SK-N-SH treated with all-trans-retinoic acid at 6 μM for 48 hours (cell line): Measurements from ENCODE around the gene RAMP3.

Experiments
- ATAC-seq: fragments of 200-7000 bp; cut with Tn5 transposase; 3 replicates; pipeline ENCODE4 v1.9.1; 2020; ENCODE audit warnings: mild to moderate bottlenecking, moderate library complexity
- ARNTL ChIP-seq: fragments of 450-650 bp; formaldehyde crosslinking; IDR thresholded peaks from 2 replicates; pipeline ENCODE4 v1.5.0; 2020; ENCODE audit warnings: low read depth, mild to moderate bottlenecking, moderate library complexity, borderline replicate concordance
- BACH2 ChIP-seq: fragments of 250-450 bp; sonication (Bioruptor Pico); IDR thresholded peaks from 2 replicates; pipeline ENCODE4 v1.9.0; 2021; ENCODE audit warnings: mild to moderate bottlenecking, borderline replicate concordance
- CREB5 ChIP-seq: fragments of 250-450 bp; sonication (Bioruptor Pico); IDR thresholded peaks from 2 replicates; pipeline ENCODE4 v1.5.1; 2020; ENCODE audit warnings: low read depth, mild to moderate bottlenecking, moderate library complexity
- CSDC2 ChIP-seq: fragments of 250-450 bp; sonication (Bioruptor Pico); IDR thresholded peaks from 2 replicates; pipeline ENCODE4 v1.5.0; 2020; ENCODE audit warnings: mild to moderate bottlenecking, moderate library complexity
- CSRNP3 ChIP-seq: fragments of 250-450 bp; sonication (Bioruptor Pico); IDR thresholded peaks from 2 replicates; pipeline ENCODE4 v1.5.1; 2021; ENCODE audit warnings: mild to moderate bottlenecking, moderate library complexity
- ESRRG ChIP-seq: fragments of 250-450 bp; sonication (Bioruptor Pico); IDR thresholded peaks from 2 replicates; pipeline ENCODE4 v1.6.1; 2021; ENCODE audit warnings: mild to moderate bottlenecking
- GLIS3 ChIP-seq: fragments of 250-450 bp; sonication (Bioruptor Pico); IDR thresholded peaks from 2 replicates; pipeline ENCODE4 v1.5.0; 2020; ENCODE audit warnings: mild to moderate bottlenecking, moderate library complexity
- ISL1 ChIP-seq: fragments of 250-450 bp; sonication (Bioruptor Pico); IDR thresholded peaks from 2 replicates; pipeline ENCODE4 v2.1.2; 2022; ENCODE audit warnings: mild to moderate bottlenecking, moderate library complexity
- OSR1 ChIP-seq: fragments of 250-450 bp; sonication (Bioruptor Pico); IDR thresholded peaks from 2 replicates; pipeline ENCODE4 v1.8.0; 2022; ENCODE audit warnings: moderate library complexity, mild to moderate bottlenecking, inconsistent platforms
- PPARA ChIP-seq: fragments of 250-450 bp; sonication (Bioruptor Pico); IDR thresholded peaks from 2 replicates; pipeline ENCODE4 v1.5.0; 2020; ENCODE audit warnings: mild to moderate bottlenecking, borderline replicate concordance
- RARB ChIP-seq: fragments of 250-450 bp; sonication (Bioruptor Pico); IDR thresholded peaks from 2 replicates; pipeline ENCODE4 v1.8.0; 2021; ENCODE audit warnings: mild to moderate bottlenecking, moderate library complexity
- SNAI2 ChIP-seq: fragments of 250-450 bp; sonication (Bioruptor Pico); IDR thresholded peaks from 2 replicates; pipeline ENCODE4 v1.5.0; 2020; ENCODE audit warnings: mild to moderate bottlenecking, moderate library complexity
- TCF4 ChIP-seq: fragments of 250-450 bp; sonication (Bioruptor Pico); IDR thresholded peaks from 2 replicates; pipeline ENCODE4 v1.8.0; 2021; ENCODE audit warnings: mild to moderate bottlenecking, moderate library complexity, borderline replicate concordance
- TOX ChIP-seq: fragments of 250-450 bp; sonication (Bioruptor Pico); IDR thresholded peaks from 2 replicates; pipeline ENCODE4 v1.8.0; 2021; ENCODE audit warnings: mild to moderate bottlenecking, moderate library complexity, borderline replicate concordance
- ZC3H10 ChIP-seq: fragments of 250-450 bp; sonication (Bioruptor Pico); IDR thresholded peaks from 2 replicates; pipeline ENCODE4 v1.5.1; 2021; ENCODE audit warnings: mild to moderate bottlenecking, moderate library complexity
- ZFP3 ChIP-seq: fragments of 250-450 bp; sonication (Bioruptor Pico); IDR thresholded peaks from 2 replicates; pipeline ENCODE4 v1.5.0; 2020; ENCODE audit warnings: mild to moderate bottlenecking, moderate library complexity
- ZFP30 ChIP-seq: fragments of 450-650 bp; formaldehyde crosslinking; IDR thresholded peaks from 2 replicates; pipeline ENCODE4 v1.5.0; 2022; ENCODE audit warnings: mild to moderate bottlenecking, moderate library complexity
- ZNF565 ChIP-seq: fragments of 450-650 bp; formaldehyde crosslinking; conservative IDR thresholded peaks from 2 replicates; pipeline ENCODE4 v1.5.0; 2020; ENCODE audit warnings: low read depth, mild to moderate bottlenecking, moderate library complexity
- ZNF70 ChIP-seq: fragments of 450-650 bp; formaldehyde crosslinking; IDR thresholded peaks from 2 replicates; pipeline ENCODE4 v1.5.0; 2020; ENCODE audit warnings: mild to moderate bottlenecking, moderate library complexity
- ZNF8 ChIP-seq: fragments of 450-650 bp; formaldehyde crosslinking; IDR thresholded peaks from 2 replicates; pipeline ENCODE4 v1.5.0; 2020; ENCODE audit warnings: mild to moderate bottlenecking, moderate library complexity
- TF ChIP-seq, protein P1 (sequence below): fragments of 250-450 bp; sonication (Bioruptor Pico); IDR thresholded peaks from 2 replicates; pipeline ENCODE4 v1.8.0; 2020; ENCODE audit warnings: mild to moderate bottlenecking, moderate library complexity, borderline replicate concordance

RAMP3 gene

GRCh38 chr7:45146531-45147379 lies 10.8 kb upstream of the RAMP3 start:
- no peak for ATAC-seq
- TF ChIP-seq CSDC2 (CRISPR knock-in tag) (no peak), ISL1 (CRISPR knock-in tag) (no peak), CREB5 (CRISPR knock-in tag) (no peak), PPARA (CRISPR knock-in tag) (no peak), GLIS3 (CRISPR knock-in tag) (no peak), ZNF70 (CRISPR knock-in tag) (no peak), TCF4 (CRISPR knock-in tag) (no peak), ARNTL (CRISPR knock-in tag) (no peak), ZNF565 (CRISPR knock-in tag) (no peak)
- TF ChIP-seq, all 23 proteins: peak for 0

DNA sequence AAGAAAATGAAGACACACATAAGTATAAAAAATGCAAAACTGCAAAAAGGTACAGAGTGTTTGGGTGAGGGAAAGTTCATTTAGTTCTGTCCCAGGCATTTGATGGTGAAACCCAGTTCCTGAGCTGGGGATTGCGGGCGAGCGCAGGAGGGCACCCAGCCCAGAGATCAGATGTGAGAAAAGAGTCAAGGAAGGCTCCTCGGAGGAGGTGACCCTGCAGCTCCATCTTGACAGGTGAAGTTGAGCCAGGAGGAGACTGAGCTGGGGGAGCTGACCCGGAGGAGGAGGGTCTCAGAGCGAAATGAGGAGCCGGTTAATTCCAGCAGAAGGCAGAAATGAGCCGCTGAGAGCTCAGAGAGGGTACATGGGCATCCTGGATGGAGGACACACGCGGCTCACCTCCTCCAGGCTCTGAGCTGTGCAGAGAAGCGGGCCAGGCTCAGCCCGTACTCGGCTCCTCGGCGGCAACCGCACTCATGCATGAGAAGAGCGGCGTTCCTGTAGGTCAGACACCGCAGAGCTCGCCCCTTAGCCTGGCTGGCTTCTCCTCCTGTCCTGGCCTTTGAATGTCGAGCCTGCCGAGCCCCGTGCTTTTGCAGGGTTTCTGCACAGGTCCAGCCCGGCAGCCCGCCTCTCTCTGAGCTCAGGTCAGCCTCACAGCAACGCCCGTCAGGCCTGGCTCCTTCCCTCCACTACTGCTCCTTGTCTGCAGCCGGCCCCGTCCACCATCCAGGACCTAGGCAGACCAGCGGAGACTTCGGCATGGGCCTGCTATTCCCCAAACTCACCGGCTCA lies 9.5 kb upstream of the RAMP3 start:
- no peak for ATAC-seq
- TF ChIP-seq PPARA (CRISPR knock-in tag) (no peak), ZFP30 (CRISPR knock-in tag) (no peak), ZNF8 (no peak), BACH2 (CRISPR knock-in tag) (no peak), ZFP3 (CRISPR knock-in tag) (no peak), RARB (CRISPR knock-in tag) (no peak), SNAI2 (CRISPR knock-in tag) (no peak), CREB5 (CRISPR knock-in tag) (no peak), TCF4 (CRISPR knock-in tag) (no peak), OSR1 (CRISPR knock-in tag) (no peak), ZNF565 (CRISPR knock-in tag) (no peak), ISL1 (CRISPR knock-in tag) (no peak), ZC3H10 (CRISPR knock-in tag) (no peak), CSRNP3 (CRISPR knock-in tag) (no peak), TOX (no peak), ESRRG (CRISPR knock-in tag) (no peak)
- TF ChIP-seq, protein P1, sequence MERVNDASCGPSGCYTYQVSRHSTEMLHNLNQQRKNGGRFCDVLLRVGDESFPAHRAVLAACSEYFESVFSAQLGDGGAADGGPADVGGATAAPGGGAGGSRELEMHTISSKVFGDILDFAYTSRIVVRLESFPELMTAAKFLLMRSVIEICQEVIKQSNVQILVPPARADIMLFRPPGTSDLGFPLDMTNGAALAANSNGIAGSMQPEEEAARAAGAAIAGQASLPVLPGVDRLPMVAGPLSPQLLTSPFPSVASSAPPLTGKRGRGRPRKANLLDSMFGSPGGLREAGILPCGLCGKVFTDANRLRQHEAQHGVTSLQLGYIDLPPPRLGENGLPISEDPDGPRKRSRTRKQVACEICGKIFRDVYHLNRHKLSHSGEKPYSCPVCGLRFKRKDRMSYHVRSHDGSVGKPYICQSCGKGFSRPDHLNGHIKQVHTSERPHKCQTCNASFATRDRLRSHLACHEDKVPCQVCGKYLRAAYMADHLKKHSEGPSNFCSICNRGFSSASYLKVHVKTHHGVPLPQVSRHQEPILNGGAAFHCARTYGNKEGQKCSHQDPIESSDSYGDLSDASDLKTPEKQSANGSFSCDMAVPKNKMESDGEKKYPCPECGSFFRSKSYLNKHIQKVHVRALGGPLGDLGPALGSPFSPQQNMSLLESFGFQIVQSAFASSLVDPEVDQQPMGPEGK (CRISPR knock-in tag), result no peak
- TF ChIP-seq, all 23 proteins: peak for 0

DNA sequence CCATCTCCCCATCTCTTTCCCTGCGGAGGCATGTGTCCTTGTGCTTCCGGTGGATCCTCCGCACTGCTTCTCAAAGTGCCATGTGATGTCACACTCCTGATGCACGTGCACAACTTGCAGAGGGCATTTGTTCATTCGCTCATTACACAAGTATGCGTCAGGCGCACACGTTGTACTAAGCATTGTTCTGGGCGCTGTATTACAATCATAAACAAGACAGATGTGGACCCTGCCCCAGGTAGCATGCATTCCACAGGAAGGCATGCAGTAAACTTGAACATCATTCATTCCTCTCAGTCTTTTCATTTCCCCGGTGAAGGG lies 9.0 kb upstream of the RAMP3 start:
- no peak for ATAC-seq
- TF ChIP-seq ZNF565 (CRISPR knock-in tag), result no peak
- TF ChIP-seq RARB (CRISPR knock-in tag), result no peak
- no peak for TF ChIP-seq ARNTL (CRISPR knock-in tag)
- TF ChIP-seq, protein P1 (CRISPR knock-in tag), result no peak
- TF ChIP-seq SNAI2 (CRISPR knock-in tag), result no peak
- no peak for TF ChIP-seq CSRNP3 (CRISPR knock-in tag)
- TF ChIP-seq ZNF70 (CRISPR knock-in tag), result no peak
- TF ChIP-seq TCF4 (CRISPR knock-in tag), result no peak
- TF ChIP-seq ZFP3 (CRISPR knock-in tag), result no peak
- TF ChIP-seq CSDC2 (CRISPR knock-in tag), result no peak
